HepG2 (cell line): ENCODE results near the gene NAA15. TPM values are rescaled to one million over a fixed set of nuclear protein-coding genes. Genes with fewer than 3 reads are reported as not detected.

Source experiments
- FOXM1 ChIP-seq: sonication (generic); formaldehyde crosslinking; IDR thresholded peaks from 2 replicates; pipeline ENCODE4 v1.5.0; 2020; ENCODE audit warnings: missing genetic modification reagents
- IKZF1 ChIP-seq: fragments of 450-650 bp; IDR thresholded peaks from 2 replicates; pipeline ENCODE4 v1.7.1; 2016
- RAD51 ChIP-seq: fragments of 450-650 bp; IDR thresholded peaks from 2 replicates; pipeline ENCODE4 v1.6.1; 2016; ENCODE audit warnings: borderline replicate concordance
- SIN3A ChIP-seq: IDR thresholded peaks from 2 replicates; pipeline ENCODE4 v1.6.1; 2011; ENCODE audit warnings: low read depth, mild to moderate bottlenecking, control low read depth, low read length, borderline replicate concordance
- SOX13 ChIP-seq, 3 experiments: fragments of 450-650 bp in 1 of 3; sonication (generic) in 1 of 3; formaldehyde crosslinking in 1 of 3; IDR thresholded peaks in 2 of 3; conservative IDR thresholded peaks in 1 of 3; 2 replicates each; pipeline versions ENCODE4 v1.5.0 to v1.6.1; 2016 to 2020; ENCODE audit warnings: antibody characterized with exemption in 1 of 3, mild to moderate bottlenecking in 1 of 3, missing compliant biosample characterization in 1 of 3, missing genetic modification reagents in 1 of 3, moderate library complexity in 1 of 3
- TAF15 ChIP-seq: fragments of 200-400 bp; formaldehyde crosslinking; IDR thresholded peaks from one replicate; pipeline ENCODE4 v1.6.1; 2018; ENCODE audit warnings: mild to moderate bottlenecking, low read depth, low read length; ENCODE audit not compliant: poor library complexity, severe bottlenecking
- ZFP37 ChIP-seq: sonication (generic); formaldehyde crosslinking; IDR thresholded peaks from 2 replicates; pipeline ENCODE4 v1.4.0; 2020; ENCODE audit warnings: missing genetic modification reagents, borderline replicate concordance
- ZNF317 ChIP-seq: sonication (generic); formaldehyde crosslinking; IDR thresholded peaks from 2 replicates; pipeline ENCODE4 v1.5.0; 2020; ENCODE audit warnings: mild to moderate bottlenecking, missing genetic modification reagents
- ZNF501 ChIP-seq: sonication (generic); formaldehyde crosslinking; IDR thresholded peaks from 2 replicates; pipeline ENCODE4 v1.5.1; 2020; ENCODE audit warnings: mild to moderate bottlenecking, moderate library complexity, missing genetic modification reagents
- polyA plus RNA-seq, 8 experiments: library from polyadenylated mRNA; depleted of rRNA in 3 of 8; stranded (reverse) in 7 of 8; unstranded in 1 of 8; fragments of >200 nt; fragmentation: Illumina TruSeq in 4 of 8; extraction: Trizol in 4 of 8; gene quantifications; 2 replicates each; pipeline versions ENCODE4 v1.2.1 to v1.2.3, GENCODE V29; 2011 to 2016; ENCODE audit warnings: low read depth in 4 of 8, missing spikeins in 1 of 8, mixed read lengths in 1 of 8; ENCODE audit not compliant: insufficient read depth in 1 of 8
- total RNA-seq, 5 experiments: library from RNA; depleted of rRNA; stranded (reverse); fragments of >200 nt; fragmentation: Illumina TruSeq; extraction: Trizol; gene quantifications; 2 replicates each; pipeline ENCODE4 v1.2.3, GENCODE V29; 2016; ENCODE audit warnings: low read depth in 1 of 5
- TF ChIP-seq, protein P1 (sequence below): sonication (generic); formaldehyde crosslinking; IDR thresholded peaks from 2 replicates; pipeline ENCODE4 v1.4.0; 2020; ENCODE audit warnings: missing genetic modification reagents, borderline replicate concordance
- TF ChIP-seq, protein P2 (sequence below): sonication (generic); formaldehyde crosslinking; IDR thresholded peaks from 2 replicates; pipeline ENCODE4 v1.5.0; 2020; ENCODE audit warnings: missing genetic modification reagents, mild to moderate bottlenecking, borderline replicate concordance
- TF ChIP-seq, protein P3 (sequence below): sonication (generic); IDR thresholded peaks from 2 replicates; pipeline ENCODE4 v1.6.1; 2016; ENCODE audit warnings: low read depth, borderline replicate concordance
- TF ChIP-seq, protein P4 (sequence below): sonication (generic); formaldehyde crosslinking; IDR thresholded peaks from 2 replicates; pipeline ENCODE4 v1.5.0; 2020; ENCODE audit warnings: mild to moderate bottlenecking, missing genetic modification reagents
- TF ChIP-seq, protein P5 (sequence below): sonication (generic); formaldehyde crosslinking; IDR thresholded peaks from 2 replicates; pipeline ENCODE4 v1.4.0; 2020; ENCODE audit warnings: missing genetic modification reagents
- TF ChIP-seq, protein P6 (sequence below): sonication (generic); formaldehyde crosslinking; IDR thresholded peaks from 2 replicates; pipeline ENCODE4 v1.5.1; 2020; ENCODE audit warnings: mild to moderate bottlenecking, missing genetic modification reagents, moderate library complexity
- TF ChIP-seq, protein P7 (sequence below): IDR thresholded peaks from 2 replicates; pipeline ENCODE4 v1.6.1; 2012; ENCODE audit warnings: inconsistent platforms

Gene NAA15
- total and polyA plus RNA-seq, 2 of the 13 experiments (the other 11 are each of a cell fraction or from before 2014, with no cell fraction given), result 6.2 to 50.2 TPM

DNA sequence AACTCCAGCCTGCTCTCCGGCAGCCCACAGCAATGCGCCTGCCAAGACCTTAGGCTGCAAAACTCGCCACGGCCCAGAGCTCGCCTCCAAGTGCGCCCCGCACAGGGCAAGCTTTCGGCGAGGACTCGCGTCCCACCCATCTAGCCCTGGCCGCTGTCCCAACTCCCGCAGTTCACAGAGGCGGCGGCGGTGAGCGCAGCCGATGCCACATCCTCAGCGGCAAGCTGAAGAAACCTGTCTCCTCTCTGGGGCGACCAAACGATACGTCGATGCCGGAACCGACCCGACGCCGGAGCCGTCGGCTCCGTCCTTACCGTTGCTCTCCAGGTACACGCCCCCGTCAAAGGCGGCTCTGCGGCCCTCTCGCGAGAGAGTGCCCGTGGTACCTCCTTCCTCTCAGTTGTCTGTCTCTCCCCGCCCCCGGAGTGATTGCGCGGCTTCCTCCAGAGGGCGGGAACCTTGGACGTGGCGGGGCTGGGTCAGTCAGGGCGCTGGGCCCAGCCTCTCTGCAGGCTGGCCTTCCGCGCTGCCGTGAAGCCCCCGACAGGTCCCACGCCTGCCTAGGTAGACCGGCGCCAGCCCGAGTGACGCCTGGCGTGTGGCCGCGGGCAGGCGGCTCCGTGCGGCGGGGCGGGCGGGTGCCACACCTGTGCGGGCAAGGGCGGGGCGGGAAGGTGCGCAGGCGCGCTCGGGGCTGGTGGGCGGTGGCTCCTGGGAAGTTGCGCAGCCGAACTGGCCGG, 152.2 kb downstream of the NAA15 start (continued):
- TF ChIP-seq TAF15 (no peak), IKZF1 (no peak), ZNF501 (CRISPR knock-in tag) (peak; percentile 87), ZNF317 (CRISPR knock-in tag) (0 out of 2 replicates have a peak, but pooled peaks have one; percentile 20), ZFP37 (CRISPR knock-in tag) (no peak), RAD51 (no peak), FOXM1 (CRISPR knock-in tag) (no peak), SIN3A (no peak; the same call in 1 of the 2 replicates), SOX13 (IDR thresholded peaks at IDR 0.05) (no peak), SOX13 (CRISPR knock-in tag; conservative IDR thresholded peaks at IDR 0.05 in 1 of 2, IDR thresholded peaks at IDR 0.05 in 1 of 2) (no peak)
- TF ChIP-seq, protein P1, sequence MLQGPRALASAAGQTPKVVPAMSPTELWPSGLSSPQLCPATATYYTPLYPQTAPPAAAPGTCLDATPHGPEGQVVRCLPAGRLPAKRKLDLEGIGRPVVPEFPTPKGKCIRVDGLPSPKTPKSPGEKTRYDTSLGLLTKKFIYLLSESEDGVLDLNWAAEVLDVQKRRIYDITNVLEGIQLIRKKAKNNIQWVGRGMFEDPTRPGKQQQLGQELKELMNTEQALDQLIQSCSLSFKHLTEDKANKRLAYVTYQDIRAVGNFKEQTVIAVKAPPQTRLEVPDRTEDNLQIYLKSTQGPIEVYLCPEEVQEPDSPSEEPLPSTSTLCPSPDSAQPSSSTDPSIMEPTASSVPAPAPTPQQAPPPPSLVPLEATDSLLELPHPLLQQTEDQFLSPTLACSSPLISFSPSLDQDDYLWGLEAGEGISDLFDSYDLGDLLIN (CRISPR knock-in tag), result peak; percentile 28; the same call in 1 of the 2 replicates
- TF ChIP-seq, protein P2, sequence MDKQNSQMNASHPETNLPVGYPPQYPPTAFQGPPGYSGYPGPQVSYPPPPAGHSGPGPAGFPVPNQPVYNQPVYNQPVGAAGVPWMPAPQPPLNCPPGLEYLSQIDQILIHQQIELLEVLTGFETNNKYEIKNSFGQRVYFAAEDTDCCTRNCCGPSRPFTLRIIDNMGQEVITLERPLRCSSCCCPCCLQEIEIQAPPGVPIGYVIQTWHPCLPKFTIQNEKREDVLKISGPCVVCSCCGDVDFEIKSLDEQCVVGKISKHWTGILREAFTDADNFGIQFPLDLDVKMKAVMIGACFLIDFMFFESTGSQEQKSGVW (CRISPR knock-in tag), result 0 out of 2 replicates have a peak, but pooled peaks have one; percentile 90
- TF ChIP-seq, protein P3, sequence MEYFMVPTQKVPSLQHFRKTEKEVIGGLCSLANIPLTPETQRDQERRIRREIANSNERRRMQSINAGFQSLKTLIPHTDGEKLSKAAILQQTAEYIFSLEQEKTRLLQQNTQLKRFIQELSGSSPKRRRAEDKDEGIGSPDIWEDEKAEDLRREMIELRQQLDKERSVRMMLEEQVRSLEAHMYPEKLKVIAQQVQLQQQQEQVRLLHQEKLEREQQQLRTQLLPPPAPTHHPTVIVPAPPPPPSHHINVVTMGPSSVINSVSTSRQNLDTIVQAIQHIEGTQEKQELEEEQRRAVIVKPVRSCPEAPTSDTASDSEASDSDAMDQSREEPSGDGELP, result 0 out of 2 replicates have a peak, but pooled peaks have one; percentile 36
- TF ChIP-seq, protein P4, sequence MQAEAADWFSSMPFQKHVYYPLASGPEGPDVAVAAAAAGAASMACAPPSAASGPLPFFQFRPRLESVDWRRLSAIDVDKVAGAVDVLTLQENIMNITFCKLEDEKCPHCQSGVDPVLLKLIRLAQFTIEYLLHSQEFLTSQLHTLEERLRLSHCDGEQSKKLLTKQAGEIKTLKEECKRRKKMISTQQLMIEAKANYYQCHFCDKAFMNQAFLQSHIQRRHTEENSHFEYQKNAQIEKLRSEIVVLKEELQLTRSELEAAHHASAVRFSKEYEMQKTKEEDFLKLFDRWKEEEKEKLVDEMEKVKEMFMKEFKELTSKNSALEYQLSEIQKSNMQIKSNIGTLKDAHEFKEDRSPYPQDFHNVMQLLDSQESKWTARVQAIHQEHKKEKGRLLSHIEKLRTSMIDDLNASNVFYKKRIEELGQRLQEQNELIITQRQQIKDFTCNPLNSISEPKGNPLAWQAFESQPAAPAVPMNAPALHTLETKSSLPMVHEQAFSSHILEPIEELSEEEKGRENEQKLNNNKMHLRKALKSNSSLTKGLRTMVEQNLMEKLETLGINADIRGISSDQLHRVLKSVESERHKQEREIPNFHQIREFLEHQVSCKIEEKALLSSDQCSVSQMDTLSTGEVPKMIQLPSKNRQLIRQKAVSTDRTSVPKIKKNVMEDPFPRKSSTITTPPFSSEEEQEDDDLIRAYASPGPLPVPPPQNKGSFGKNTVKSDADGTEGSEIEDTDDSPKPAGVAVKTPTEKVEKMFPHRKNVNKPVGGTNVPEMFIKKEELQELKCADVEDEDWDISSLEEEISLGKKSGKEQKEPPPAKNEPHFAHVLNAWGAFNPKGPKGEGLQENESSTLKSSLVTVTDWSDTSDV (CRISPR knock-in tag), result no peak; the same call in none of the 2 replicates
- TF ChIP-seq, protein P5, sequence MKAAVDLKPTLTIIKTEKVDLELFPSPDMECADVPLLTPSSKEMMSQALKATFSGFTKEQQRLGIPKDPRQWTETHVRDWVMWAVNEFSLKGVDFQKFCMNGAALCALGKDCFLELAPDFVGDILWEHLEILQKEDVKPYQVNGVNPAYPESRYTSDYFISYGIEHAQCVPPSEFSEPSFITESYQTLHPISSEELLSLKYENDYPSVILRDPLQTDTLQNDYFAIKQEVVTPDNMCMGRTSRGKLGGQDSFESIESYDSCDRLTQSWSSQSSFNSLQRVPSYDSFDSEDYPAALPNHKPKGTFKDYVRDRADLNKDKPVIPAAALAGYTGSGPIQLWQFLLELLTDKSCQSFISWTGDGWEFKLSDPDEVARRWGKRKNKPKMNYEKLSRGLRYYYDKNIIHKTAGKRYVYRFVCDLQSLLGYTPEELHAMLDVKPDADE, result no peak
- TF ChIP-seq, protein P6, sequence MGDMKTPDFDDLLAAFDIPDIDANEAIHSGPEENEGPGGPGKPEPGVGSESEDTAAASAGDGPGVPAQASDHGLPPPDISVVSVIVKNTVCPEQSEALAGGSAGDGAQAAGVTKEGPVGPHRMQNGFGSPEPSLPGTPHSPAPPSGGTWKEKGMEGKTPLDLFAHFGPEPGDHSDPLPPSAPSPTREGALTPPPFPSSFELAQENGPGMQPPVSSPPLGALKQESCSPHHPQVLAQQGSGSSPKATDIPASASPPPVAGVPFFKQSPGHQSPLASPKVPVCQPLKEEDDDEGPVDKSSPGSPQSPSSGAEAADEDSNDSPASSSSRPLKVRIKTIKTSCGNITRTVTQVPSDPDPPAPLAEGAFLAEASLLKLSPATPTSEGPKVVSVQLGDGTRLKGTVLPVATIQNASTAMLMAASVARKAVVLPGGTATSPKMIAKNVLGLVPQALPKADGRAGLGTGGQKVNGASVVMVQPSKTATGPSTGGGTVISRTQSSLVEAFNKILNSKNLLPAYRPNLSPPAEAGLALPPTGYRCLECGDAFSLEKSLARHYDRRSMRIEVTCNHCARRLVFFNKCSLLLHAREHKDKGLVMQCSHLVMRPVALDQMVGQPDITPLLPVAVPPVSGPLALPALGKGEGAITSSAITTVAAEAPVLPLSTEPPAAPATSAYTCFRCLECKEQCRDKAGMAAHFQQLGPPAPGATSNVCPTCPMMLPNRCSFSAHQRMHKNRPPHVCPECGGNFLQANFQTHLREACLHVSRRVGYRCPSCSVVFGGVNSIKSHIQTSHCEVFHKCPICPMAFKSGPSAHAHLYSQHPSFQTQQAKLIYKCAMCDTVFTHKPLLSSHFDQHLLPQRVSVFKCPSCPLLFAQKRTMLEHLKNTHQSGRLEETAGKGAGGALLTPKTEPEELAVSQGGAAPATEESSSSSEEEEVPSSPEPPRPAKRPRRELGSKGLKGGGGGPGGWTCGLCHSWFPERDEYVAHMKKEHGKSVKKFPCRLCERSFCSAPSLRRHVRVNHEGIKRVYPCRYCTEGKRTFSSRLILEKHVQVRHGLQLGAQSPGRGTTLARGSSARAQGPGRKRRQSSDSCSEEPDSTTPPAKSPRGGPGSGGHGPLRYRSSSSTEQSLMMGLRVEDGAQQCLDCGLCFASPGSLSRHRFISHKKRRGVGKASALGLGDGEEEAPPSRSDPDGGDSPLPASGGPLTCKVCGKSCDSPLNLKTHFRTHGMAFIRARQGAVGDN (CRISPR knock-in tag), result peak; percentile 94
- TF ChIP-seq, protein P7, sequence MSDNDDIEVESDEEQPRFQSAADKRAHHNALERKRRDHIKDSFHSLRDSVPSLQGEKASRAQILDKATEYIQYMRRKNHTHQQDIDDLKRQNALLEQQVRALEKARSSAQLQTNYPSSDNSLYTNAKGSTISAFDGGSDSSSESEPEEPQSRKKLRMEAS, result peak; percentile 61
